ENCODE results near the gene GGPS1. TPM values are rescaled to one million over a fixed set of nuclear protein-coding genes. Genes with fewer than 3 reads are reported as not detected.
"Not testable (repeated sequence)": the region's sequence is repeated elsewhere in the genome, so short reads cannot be mapped to it uniquely, and the experiment has no call there.

GGPS1 gene
- total RNA-seq, 4 donors from 2014 or later, result 21.7 to 32.5 (median 28.9) TPM

DNA sequence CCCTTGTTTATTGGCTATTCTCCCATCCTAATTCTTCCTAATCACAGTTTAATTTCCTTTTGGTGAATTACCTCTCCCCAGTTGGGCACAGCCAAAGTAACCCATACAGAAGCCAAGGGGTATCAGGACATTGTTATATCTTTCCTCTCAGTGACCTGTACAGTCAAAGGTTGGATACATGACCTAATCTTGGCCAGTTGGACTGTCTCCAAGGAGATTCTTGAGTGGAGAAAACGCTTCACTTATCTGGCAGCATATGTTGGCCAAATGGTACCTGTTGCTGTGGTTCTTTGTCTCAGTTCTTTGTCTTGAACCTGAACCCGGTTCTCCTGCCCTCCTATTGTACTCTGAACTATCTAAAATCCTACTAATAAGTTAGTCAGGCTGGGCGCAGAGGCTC lies 23.5 kb downstream of the GGPS1 start:
- H3K4me3 ChIP-seq (ENCODE audit: low read depth, poor library complexity, severe bottlenecking), result no peak overlapping the region
- TF ChIP-seq, protein P1, sequence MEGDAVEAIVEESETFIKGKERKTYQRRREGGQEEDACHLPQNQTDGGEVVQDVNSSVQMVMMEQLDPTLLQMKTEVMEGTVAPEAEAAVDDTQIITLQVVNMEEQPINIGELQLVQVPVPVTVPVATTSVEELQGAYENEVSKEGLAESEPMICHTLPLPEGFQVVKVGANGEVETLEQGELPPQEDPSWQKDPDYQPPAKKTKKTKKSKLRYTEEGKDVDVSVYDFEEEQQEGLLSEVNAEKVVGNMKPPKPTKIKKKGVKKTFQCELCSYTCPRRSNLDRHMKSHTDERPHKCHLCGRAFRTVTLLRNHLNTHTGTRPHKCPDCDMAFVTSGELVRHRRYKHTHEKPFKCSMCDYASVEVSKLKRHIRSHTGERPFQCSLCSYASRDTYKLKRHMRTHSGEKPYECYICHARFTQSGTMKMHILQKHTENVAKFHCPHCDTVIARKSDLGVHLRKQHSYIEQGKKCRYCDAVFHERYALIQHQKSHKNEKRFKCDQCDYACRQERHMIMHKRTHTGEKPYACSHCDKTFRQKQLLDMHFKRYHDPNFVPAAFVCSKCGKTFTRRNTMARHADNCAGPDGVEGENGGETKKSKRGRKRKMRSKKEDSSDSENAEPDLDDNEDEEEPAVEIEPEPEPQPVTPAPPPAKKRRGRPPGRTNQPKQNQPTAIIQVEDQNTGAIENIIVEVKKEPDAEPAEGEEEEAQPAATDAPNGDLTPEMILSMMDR (IDR thresholded peaks at IDR 0.05), result no peak
- no peak for TF ChIP-seq POLR2A (IDR thresholded peaks at IDR 0.05)
- DNase-seq (ENCODE audit: low spot score in 2 of 2), result no peak
- intact Hi-C loops (cut with DNase I; ENCODE audit: low total_unique reads), result no loop called here
- WGBS, 2 donors, result 73 to 75% methylated on average over 3 of the region's 3 CpGs

DNA sequence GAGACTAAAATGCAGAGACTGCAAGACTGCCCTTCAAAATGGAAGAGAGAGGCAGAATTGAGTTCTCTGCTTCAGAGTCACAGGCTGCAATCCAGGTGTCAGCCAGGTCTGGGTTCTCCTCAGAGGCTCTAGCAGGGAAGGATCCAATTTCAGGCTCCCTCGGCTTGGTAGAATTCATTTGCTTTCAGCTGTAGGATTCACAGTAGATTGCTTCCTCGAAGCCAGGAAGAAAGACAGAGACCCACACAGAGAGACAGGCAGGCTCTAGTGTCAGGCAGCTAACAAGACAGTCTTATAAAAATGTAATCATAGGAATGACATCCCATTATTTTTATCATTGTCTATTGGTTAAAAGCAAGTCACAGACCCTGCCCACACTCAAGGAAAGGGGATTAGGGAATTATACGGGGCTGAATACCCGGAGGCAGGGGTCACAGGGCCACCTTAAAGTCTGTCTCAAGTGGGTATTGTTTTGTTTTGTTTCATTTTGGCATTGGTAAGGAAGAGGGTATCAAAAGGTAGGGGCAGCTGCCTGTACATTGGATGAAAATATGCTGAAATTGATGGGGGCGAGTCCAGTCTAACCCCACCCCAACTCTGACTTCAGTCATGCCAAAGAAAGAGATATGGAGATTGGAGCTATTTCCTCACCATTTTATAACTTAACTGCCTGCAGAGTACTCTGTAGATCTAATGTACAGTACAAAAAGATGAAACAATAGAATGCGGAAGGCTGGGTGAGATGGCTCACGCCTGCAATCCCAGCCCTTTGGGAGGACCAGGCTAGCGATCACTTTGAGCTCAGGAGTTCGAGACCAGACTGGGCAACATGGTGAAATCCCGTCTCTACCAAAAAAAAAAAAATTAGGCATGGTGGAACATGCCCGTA lies 29.4 kb downstream of the GGPS1 start:
- DNase-seq (ENCODE audit: low spot score in 2 of 2), result no peak
- intact Hi-C loops (cut with DNase I; ENCODE audit: low total_unique reads), result no loop called here
- TF ChIP-seq POLR2A (IDR thresholded peaks at IDR 0.05), result no peak
- TF ChIP-seq, protein P1 (IDR thresholded peaks at IDR 0.05), result no peak
- no peak overlapping the region for H3K4me3 ChIP-seq (ENCODE audit: low read depth, poor library complexity, severe bottlenecking)
- 64 to 73% methylated on average over 11 of the region's 11 CpGs for WGBS, 2 donors

DNA sequence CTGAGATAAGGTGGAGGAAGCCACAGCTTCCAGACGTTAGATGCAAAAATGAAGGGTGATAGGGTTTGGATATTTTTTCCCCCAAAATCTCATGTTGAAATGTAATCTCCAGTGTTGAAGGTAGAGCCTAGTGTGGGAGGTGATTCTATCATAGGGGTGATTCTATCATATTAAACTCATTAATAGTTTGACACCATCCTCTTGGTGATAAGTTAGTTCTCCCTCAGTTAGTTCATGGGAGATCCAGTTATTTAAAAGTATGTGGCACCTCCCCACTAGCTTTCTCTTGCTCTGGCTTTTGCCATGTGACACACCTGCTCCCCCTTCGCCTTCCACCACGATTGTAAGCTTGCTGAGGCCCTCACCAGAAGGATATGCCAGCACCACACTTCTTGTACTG lies 30.5 kb downstream of the GGPS1 start:
- no peak for DNase-seq (ENCODE audit: low spot score in 2 of 2)
- intact Hi-C loops (cut with DNase I; ENCODE audit: low total_unique reads), result no loop called here
- 86 to 87% methylated on average over 3 of the region's 3 CpGs for WGBS, 2 donors
- TF ChIP-seq, protein P1 (IDR thresholded peaks at IDR 0.05), result no peak
- TF ChIP-seq POLR2A (IDR thresholded peaks at IDR 0.05), result no peak
- no peak overlapping the region for H3K4me3 ChIP-seq (ENCODE audit: low read depth, poor library complexity, severe bottlenecking)

DNA sequence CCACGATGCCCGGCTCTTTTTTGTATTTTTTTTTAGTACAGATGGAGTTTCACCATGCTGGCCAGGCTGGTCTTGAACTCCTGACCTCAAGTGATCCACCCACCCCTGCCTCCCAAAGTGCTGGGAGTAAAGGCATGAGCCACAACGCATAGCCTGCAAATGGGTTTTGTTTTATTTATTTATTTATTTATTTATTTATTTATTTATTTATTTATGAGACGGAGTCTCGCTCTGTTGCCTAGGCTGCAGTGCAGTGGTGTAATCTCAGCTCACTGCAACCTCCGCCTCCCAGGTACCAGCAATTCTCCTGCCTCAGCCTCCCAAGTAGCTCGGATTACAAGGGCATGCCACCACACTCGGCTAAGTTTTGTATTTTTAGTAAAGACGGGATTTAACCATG lies 35.8 kb downstream of the GGPS1 start:
- 96% methylated on average over 9 of the region's 9 CpGs for WGBS, 2 donors

DNA sequence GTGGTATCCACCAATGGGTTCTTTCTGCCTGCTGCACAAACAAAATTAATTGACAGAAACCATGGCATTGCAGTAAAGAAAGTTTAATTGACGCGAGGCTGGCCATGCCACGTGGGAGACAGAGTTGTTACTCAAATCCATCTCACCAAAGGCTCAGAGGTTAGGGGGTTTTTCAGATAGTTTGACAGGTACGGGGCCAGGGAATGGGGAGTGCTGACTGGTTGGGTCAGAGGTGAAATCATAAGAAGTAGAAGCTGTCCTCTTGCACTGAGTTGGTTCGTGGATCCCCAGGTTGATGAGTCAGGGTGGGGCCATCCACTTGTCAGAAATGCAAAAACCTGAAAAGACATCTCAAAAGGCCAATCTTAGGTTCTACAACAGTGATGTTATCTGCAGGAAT lies 37.9 kb downstream of the GGPS1 start:
- no peak for TF ChIP-seq POLR2A (IDR thresholded peaks at IDR 0.05)
- TF ChIP-seq, protein P1 (IDR thresholded peaks at IDR 0.05), result no peak
- 87 to 89% methylated on average over 5 of the region's 5 CpGs for WGBS, 2 donors
- DNase-seq (ENCODE audit: low spot score in 2 of 2), result no peak
- intact Hi-C loops (cut with DNase I; ENCODE audit: low total_unique reads), result no loop called here
- no peak overlapping the region for H3K4me3 ChIP-seq (ENCODE audit: low read depth, poor library complexity, severe bottlenecking)

More for the DNA sequence above, 35.8 kb downstream of the GGPS1 start:
- intact Hi-C loops (cut with DNase I; ENCODE audit: low total_unique reads); H3K4me3 ChIP-seq (ENCODE audit: low read depth, poor library complexity, severe bottlenecking); DNase-seq (ENCODE audit: low spot score in 2 of 2): not testable (repeated sequence)

DNA sequence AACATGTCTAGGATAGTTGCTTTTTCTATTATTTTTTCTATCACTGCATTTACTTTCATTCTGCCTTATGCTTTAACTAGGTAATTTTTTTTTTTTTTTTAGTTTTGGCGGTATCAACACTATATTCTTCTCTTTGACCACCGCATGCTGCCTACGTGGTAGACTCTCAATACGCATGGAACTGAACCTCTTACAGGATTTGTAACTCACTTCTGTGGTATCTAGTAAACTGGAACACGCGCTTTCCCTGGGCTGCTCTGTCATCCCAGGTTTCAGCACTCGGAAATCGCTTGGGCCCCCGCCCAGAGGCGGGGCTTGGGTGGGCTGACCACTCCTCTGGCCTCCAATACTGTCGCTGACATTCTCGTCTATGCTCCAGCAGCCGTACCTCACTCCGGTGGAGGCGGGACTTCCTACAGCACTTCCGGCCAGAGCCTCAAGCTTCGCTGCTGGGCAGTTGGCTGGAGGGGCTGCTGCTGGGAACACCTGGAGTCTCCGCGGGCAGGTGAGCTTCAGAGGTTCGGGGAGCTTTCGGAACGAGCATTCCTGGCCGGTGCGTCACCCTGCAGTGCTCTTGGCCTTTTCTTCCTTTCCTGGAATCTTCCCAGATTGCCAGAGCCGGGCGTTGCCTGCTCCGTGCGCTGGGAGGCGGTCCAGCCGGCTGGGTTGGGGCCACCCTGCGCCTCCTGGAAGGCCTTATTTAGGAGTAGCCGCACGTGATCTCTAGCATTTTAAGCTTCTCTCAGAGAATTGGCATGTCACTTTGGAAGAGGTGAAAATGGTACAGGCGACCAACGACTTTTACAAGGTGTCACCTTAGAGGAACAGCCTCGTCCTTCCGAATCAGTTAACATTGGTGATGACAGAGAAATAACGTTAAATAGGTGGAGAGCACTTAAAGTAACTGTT lies 38.9 kb downstream of the GGPS1 start, which contains the start of gene TBCE:
Gene TBCE, plus strand, starts transcription at position 428 of the 909 bp plus-strand sequence. CDS start 12,623 bp downstream, outside the sequence.
- intact Hi-C loops (cut with DNase I; ENCODE audit: low total_unique reads), result no loop called here
- peak; percentile 95 to 99 for DNase-seq (ENCODE audit: low spot score in 2 of 2)
- TF ChIP-seq, protein P1 (IDR thresholded peaks at IDR 0.05), result peak in 1 of 3 donors; percentile 14
- TF ChIP-seq POLR2A (IDR thresholded peaks at IDR 0.05), result no peak
- H3K4me3 ChIP-seq (ENCODE audit: low read depth, poor library complexity, severe bottlenecking), result peak within 1 kb of the TSS; percentile 66
- WGBS, 2 donors, result 0 to 1% methylated on average over 27 to 36 of the region's 38 CpGs

Data from lower leg skin (tissue), 4 donors.